KG1 (cell line): ENCODE data around the gene TOM1.

ENCODE experiments used
- DNase-seq: peaks from one replicate; lab custom pipeline; 2025; lab: John Stamatoyannopoulos, UW

TOM1 gene

DNA sequence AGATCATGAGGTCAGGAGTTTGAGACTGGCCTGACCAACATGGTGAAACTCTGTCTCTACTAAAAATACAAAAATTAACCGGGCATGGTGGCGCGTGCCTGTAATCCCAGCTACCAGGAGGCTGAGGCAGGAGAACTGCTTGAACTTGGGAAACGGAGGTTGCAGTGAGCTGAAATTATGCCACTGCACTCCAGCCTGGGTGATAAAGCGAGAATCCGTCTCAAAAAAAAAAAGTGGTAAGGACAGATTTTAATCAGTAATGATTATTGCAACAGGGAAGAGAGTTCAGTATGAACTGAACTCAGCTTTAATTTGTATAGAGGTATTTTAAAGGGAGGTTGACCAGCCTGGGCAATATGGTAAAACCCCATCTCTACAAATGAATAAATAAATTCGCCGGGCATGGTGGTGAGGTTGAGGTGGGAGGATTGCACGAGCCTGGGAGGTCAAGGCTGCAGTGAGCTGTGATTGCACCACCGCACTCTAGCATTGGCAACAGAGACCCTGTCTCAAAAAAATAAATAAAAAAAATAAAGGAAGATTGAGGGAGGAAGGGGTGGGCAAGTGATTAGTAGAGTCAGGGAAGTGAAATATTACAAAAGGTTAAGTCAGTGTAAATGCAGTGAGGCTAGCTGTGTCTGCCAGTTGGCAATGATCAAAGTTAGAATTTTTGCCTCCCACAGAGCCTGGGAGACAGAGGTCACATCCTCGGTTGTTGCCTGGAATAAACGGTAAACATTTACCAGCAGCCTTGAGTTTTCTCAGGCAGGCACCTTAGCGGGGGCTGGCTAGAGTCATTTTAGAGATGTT, 97.6 kb downstream of the TOM1 start:
- DNase-seq, result no peak
